Umbilical cord (tissue), 2 donors: Measurements from ENCODE around the gene SNHG17. TPM values are rescaled to one million over a fixed set of nuclear protein-coding genes. Genes with fewer than 3 reads are reported as not detected.

ENCODE experiments used
- DNase-seq: peaks from one replicate; pipeline ENCODE4 v3.0.0-alpha.2; 2015; ENCODE audit warnings: low spot score
- total RNA-seq: library from RNA; depleted of rRNA; stranded (reverse); fragments of >200 nt; gene quantifications from one replicate; pipeline ENCODE4 v1.2.3, GENCODE V29; 2014; ENCODE audit warnings: low replicate concordance; ENCODE audit not compliant: insufficient read depth

Gene SNHG17
- total RNA-seq, 1 donor from 2014 or later: 2.4 TPM

GRCh38 chr20:38373898-38374297, 61.2 kb downstream of the SNHG17 start:
- no peak for DNase-seq

DNA sequence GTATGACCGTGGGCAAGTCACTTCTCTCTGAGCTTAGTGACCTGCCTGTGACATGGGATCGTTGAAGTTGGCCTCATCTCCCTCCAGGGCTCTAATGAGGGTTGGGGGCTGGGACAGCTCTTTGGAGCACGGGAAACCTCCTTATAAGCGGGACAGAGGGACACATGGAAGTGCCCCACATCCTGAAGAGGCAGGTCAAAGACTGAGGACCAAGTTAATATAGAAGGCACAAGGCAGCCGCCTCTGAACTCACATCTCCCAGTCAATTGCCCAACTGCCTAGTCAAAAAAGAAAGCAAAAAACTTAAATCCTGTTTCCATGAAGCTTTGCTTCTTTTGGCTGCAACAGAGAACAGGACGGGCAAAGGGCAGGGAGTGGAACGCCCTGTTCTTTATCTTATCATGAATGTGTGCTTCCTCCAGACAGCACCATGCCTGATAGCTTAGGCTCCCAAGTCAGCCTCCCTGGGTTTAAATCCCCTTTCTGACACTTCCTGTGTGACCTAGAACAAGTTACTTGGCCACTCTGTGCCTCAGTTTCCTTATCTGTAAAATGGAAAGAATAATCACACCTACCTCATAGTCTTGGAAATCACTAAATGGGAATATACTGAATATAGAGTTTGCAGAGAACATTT, 61.8 kb downstream of the SNHG17 start:
- DNase-seq: peak; percentile 79

DNA sequence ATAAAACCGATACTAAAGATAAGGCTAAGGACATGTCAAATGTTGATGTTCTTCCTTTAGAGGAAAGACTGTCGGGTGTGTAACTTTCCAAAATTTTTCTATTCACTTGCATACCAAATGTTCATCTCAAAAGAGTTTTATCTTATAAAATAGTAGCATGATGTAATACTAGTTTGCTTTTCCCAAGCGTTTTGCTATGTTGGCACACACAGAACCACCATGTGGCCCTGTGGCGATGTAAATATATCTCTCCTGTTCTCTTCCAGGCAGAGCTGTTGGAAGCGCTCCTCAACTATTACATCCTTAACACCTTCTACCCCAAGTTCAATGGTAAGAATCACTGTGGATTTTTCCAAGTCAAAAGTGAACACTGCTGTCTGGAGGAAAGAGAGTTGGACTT, 62.3 kb downstream of the SNHG17 start:
- DNase-seq: peak; percentile 31

Other genes with a start within 250 kb of the SNHG17 start
- gene KIAA1755, start 174.6 kb downstream of the SNHG17 start, total RNA-seq: 4.3 TPM
- not detected for gene BPI, start 131.2 kb downstream of the SNHG17 start, total RNA-seq
- gene LBP, start 88.8 kb downstream of the SNHG17 start, total RNA-seq: 3.9 TPM
- 36.4 TPM for gene RALGAPB, start 37.5 kb upstream of the SNHG17 start, total RNA-seq
- not detected for gene ADIG, start 145.9 kb upstream of the SNHG17 start, total RNA-seq
- gene ARHGAP40, start 166.5 kb upstream of the SNHG17 start, total RNA-seq: 0.96 TPM